ENCODE measurements around the gene PDGFRA. TPM values are rescaled to one million over a fixed set of nuclear protein-coding genes. Genes with fewer than 3 reads are reported as not detected.

PDGFRA gene
- polyA plus RNA-seq, 3 donors: not detected

GRCh38 chr4:54315561-54316538, 86.8 kb downstream of the PDGFRA start:
- intact Hi-C loops (cut with micrococcal nuclease): loop anchor here in 1 of 2 donors (10.0 kb wide), 1 partner anchor 129 kb away; no protein-coding TSS in a partner anchor
- WGBS (ENCODE audit: insufficient coverage): 0% methylated on average over 1 of the region's 4 CpGs

More at GRCh38 chr4:54315561-54316538, 86.8 kb downstream of the PDGFRA start:
- peak overlapping the region in 1 of 2 donors; percentile 37 for H3K27ac ChIP-seq (ENCODE audit: low read depth in 1 of 2, low read length in 2 of 2)
- no peaks in the 10 kb centered on the region for H3K36me3 ChIP-seq (replicated peaks in 1 of 2; ENCODE audit: control insufficient read depth in 1 of 2, insufficient read depth in 2 of 2, low read length in 2 of 2)
- Mint-ChIP-seq H3K27me3 (ENCODE audit: low read depth in 3 of 3) (peaks cover 0 to 2% (median 0%) of the 10 kb centered on the region in 3 donors), H3K27ac (peak overlapping the region in 3 of 7 donors; percentile 56 to 69 (median 57)), H3K4me3 (peak overlapping the region in 1 of 2 donors; percentile 23), H3K4me1 (peaks cover 21% of the 10 kb centered on the region), H3K36me3 (no peaks in the 10 kb centered on the region), H3K9me3 (no peaks in the 10 kb centered on the region)
- TF ChIP-seq CTCF (IDR thresholded peaks at IDR 0.05): no peak
- no peak overlapping the region for H3K4me3 ChIP-seq (replicated peaks in 1 of 3; ENCODE audit: low read depth in 2 of 3, low read length in 3 of 3)
- no peak overlapping the region for H3K9ac ChIP-seq (ENCODE audit: insufficient read depth, low read length, poor library complexity, severe bottlenecking)
- peak; percentile 13 to 54 (median 51) for DNase-seq
- no peak overlapping the region for H2AFZ ChIP-seq (ENCODE audit: insufficient read depth, low read depth, low read length, poor library complexity, severe bottlenecking)
- H3K79me2 ChIP-seq (ENCODE audit: insufficient read depth, low read length): no peaks in the 10 kb centered on the region
- H3K27me3 ChIP-seq (ENCODE audit: control insufficient read depth in 2 of 2, insufficient read depth in 2 of 2, low read length in 2 of 2): no peaks in the 10 kb centered on the region
- H3K9me3 ChIP-seq (replicated peaks in 1 of 2; ENCODE audit: control insufficient read depth in 1 of 2, insufficient read depth in 1 of 2, low read length in 2 of 2): no peaks in the 10 kb centered on the region
- H4K20me1 ChIP-seq (ENCODE audit: insufficient read depth, low read length): no peaks in the 10 kb centered on the region
- peak overlapping the region; percentile 11 for H3K4me2 ChIP-seq (replicated peaks; ENCODE audit: extremely low read depth, low read length, poor library complexity, severe bottlenecking)
- H3K4me1 ChIP-seq (ENCODE audit: control insufficient read depth in 1 of 2, insufficient read depth in 2 of 2, low read length in 2 of 2): peaks cover 11 to 17% of the 10 kb centered on the region in 2 donors
